HL-60 (cell line): ENCODE measurements around the gene NUCKS1.

Source experiments
- CTCF ChIP-seq: IDR thresholded peaks from one replicate; pipeline ENCODE4 v1.5.1; 2011; ENCODE audit warnings: low read length, control low read depth, inconsistent platforms; ENCODE audit not compliant: insufficient read depth
- GABPA ChIP-seq: IDR thresholded peaks from 2 replicates; pipeline ENCODE4 v1.6.1; 2012; ENCODE audit warnings: low read depth
- POLR2AphosphoS5 ChIP-seq: IDR thresholded peaks from 2 replicates; pipeline ENCODE4 v1.6.1; 2012; ENCODE audit warnings: low read depth
- REST ChIP-seq: IDR thresholded peaks from 2 replicates; pipeline ENCODE4 v1.6.1; 2012; ENCODE audit warnings: low read depth; ENCODE audit not compliant: insufficient replicate concordance
- SPI1 ChIP-seq: IDR thresholded peaks from 2 replicates; pipeline ENCODE4 v1.6.1; 2012; ENCODE audit warnings: low read depth, mild to moderate bottlenecking, borderline replicate concordance

- TF ChIP-seq CTCF: no peak
- TF ChIP-seq POLR2AphosphoS5: no peak
- no peak for TF ChIP-seq SPI1
- TF ChIP-seq REST: no peak
- no peak for TF ChIP-seq GABPA
Measured at GRCh38 chr1:205672395-205672889, 77.5 kb downstream of the NUCKS1 start.
